ENCODE data around the gene ANO6. TPM values are rescaled to one million over a fixed set of nuclear protein-coding genes. Genes with fewer than 3 reads are reported as not detected.

ANO6 gene
- total and polyA plus RNA-seq, 4 donors, result 18.6 to 52.3 (median 29.1) TPM

GRCh38 chr12:45468751-45469615, 253.1 kb downstream of the ANO6 start:
- DNase-seq (ENCODE audit: low spot score), result no peak
- no peak overlapping the region for H3K9ac ChIP-seq (ENCODE audit: low read depth in 1 of 2, low read length in 2 of 2)
- TF ChIP-seq RXRA (IDR thresholded peaks at IDR 0.05) (no peak), FOXA1 (IDR thresholded peaks at IDR 0.05) (no peak), RAD21 (IDR thresholded peaks at IDR 0.05) (no peak), NR2F2 (IDR thresholded peaks at IDR 0.05) (no peak), TAF1 (conservative IDR thresholded peaks at IDR 0.05) (no peak), REST (IDR thresholded peaks at IDR 0.05) (no peak), MAX (IDR thresholded peaks at IDR 0.05) (no peak), YY1 (IDR thresholded peaks at IDR 0.05) (no peak), ATF3 (IDR thresholded peaks at IDR 0.05) (no peak), EGR1 (IDR thresholded peaks at IDR 0.05; ENCODE audit: low read depth in 2 of 2) (no peak), SP1 (IDR thresholded peaks at IDR 0.05) (no peak), FOXA2 (IDR thresholded peaks at IDR 0.05) (no peak), ZBTB33 (IDR thresholded peaks at IDR 0.05) (no peak), HNF4A (conservative IDR thresholded peaks at IDR 0.05) (no peak), HNF4G (IDR thresholded peaks at IDR 0.05) (no peak), GABPA (IDR thresholded peaks at IDR 0.05 in 1 of 2, conservative IDR thresholded peaks at IDR 0.05 in 1 of 2) (no peak), CTCF (IDR thresholded peaks at IDR 0.05; ENCODE audit: low read depth, low read length, missing input control) (no peak), JUND (IDR thresholded peaks at IDR 0.05) (no peak)
- no peaks in the 10 kb centered on the region for H3K36me3 ChIP-seq (ENCODE audit: control insufficient read depth in 4 of 4, insufficient read depth in 3 of 4, low read depth in 1 of 4, low read length in 3 of 4)
- WGBS, result 89% methylated on average over 18 of the region's 18 CpGs
- no peak overlapping the region for H3K4me3 ChIP-seq (ENCODE audit: low read depth in 1 of 3, low read length in 3 of 3)
- no peaks in the 10 kb centered on the region for H3K9me3 ChIP-seq (ENCODE audit: control insufficient read depth in 4 of 4, low read length in 3 of 4)
- H3K27me3 ChIP-seq (ENCODE audit: control insufficient read depth in 4 of 4, insufficient read depth in 4 of 4, low read length in 3 of 4), result no peaks in the 10 kb centered on the region
- H3K27ac ChIP-seq (ENCODE audit: low read depth in 1 of 2, low read length in 2 of 2), result no peak overlapping the region
- H3K4me1 ChIP-seq (ENCODE audit: control insufficient read depth in 4 of 4, insufficient read depth in 4 of 4, low read length in 3 of 4), result no peaks in the 10 kb centered on the region

All from liver (tissue), 9 donors.